GM21447 (cell line): ENCODE data around the gene RPRD1B.

Experiments
- ATAC-seq: cut with Tn5 transposase; IDR thresholded peaks from one replicate; pipeline ENCODE4 v1.9.1; 2021; ENCODE audit not compliant: unreplicated experiment

RPRD1B gene, protein sequence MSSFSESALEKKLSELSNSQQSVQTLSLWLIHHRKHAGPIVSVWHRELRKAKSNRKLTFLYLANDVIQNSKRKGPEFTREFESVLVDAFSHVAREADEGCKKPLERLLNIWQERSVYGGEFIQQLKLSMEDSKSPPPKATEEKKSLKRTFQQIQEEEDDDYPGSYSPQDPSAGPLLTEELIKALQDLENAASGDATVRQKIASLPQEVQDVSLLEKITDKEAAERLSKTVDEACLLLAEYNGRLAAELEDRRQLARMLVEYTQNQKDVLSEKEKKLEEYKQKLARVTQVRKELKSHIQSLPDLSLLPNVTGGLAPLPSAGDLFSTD

DNA sequence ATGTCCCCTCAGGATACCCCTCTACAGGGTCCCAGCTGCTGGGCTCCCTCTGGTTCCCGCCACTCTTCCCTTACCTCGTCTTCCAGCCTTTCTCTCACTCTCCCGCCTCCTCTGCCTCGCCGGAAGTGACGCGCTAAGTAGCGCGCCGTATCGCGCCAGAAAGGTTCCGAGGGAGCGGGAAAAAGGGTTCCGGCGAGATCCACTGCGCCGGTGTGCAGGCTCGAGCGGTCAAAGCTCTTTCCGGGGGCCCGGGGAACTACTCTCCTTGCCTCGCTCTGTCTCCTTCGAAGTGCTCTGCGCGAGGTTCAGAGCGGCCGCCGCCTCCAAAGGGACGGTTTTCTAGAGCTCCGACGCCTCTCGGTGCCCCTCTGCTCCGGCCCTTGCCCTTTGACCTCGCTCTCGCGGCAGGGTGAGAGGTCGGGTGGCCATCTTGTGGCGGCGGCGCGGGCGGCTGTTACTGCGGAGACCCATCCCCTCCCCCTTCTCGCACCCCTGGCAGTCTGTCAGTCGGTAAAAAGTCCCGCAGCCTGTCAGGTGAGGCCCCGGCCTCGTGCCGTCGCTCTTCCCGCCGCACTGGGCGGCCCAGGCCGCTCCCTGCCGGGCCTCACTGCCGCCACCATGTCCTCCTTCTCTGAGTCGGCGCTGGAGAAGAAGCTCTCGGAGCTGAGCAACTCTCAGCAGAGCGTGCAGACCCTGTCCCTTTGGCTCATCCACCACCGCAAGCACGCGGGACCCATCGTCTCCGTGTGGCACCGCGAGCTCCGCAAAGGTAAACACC, at the start of gene RPRD1B, which contains the start of gene TTI1:
Gene RPRD1B, plus strand, starts transcription at position 417 of the 778 bp plus-strand sequence. Its CDS starts 202 bp downstream, at position 619.
Gene TTI1, minus strand, starts transcription at position 127 of the 778 bp plus-strand sequence. CDS start 19,640 bp downstream, outside the sequence.
- peak; percentile 82 for ATAC-seq

DNA sequence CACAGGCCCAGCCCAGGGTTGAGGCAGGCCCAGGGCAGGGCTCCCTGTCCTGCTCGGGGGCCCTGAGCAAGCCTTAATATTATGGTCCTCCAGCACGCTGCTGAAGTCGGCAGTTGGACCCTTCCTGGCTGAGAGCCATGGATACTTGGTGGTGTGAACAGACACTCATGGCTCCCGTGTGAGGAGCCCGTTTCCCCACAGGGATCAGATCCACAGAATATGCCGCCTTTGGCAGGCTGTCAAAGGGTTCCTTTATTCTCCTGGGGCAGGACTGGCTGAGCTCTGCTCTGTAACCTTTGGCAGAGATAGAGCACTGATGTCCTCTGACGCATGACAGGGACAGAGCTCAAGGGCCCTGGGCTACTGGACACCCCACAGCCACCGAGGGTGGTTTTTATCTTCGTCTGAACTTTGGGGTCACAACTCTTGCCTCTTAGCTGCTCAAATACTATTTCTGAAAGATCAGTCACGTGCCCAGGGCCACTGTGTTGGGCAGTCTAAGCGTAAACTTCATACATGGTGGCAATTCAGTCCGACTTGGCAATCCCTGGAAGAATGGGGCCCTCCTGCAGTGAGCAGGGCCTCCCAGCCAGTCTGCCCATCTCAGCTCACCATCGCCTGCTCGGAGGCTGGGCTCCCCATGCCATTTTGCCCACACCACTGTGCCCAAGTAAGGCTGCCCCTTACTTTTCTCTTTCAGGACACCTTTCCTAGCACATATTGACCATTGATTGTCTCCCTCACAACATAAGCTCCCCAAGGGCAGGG, 49.3 kb upstream of the RPRD1B start:
- no peak for ATAC-seq

DNA sequence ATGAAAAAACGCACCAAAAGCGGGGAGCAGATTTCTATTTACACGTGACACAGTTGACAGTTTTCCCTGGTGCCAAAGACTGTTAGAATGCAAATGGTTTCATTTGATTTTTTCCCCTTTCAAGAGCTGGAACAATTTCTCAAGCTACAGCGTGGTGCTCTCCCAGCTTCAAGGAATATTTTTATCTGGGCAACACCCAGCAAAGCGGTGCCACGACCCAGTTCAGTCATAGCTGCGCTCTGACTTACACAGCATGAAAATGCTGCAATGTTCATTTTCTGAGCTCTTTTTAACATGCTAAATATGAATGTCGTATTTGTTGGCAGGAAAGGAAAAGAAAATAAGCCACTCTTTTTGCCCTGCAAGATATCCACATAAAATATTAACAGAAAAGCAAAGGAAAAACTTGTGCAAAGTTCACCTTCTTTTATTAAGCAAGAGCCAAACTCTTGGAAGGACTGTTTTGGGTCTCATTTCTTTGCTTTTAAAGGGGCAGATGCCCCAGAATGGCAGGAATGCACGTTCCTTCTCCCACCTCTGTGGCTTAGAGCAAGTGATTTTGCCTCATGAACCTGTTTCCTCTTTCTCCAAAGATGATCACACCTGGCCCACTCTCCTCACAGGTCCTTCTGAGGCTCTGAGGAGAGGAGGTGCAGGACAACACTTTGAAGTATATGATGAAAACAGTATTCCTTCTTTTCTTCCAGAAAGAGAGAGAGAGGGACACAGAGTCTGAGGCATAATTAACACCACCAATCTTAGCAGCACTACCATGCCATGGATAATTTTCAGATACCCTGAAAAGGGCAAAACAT, 47.3 kb upstream of the RPRD1B start:
- no peak for ATAC-seq

DNA sequence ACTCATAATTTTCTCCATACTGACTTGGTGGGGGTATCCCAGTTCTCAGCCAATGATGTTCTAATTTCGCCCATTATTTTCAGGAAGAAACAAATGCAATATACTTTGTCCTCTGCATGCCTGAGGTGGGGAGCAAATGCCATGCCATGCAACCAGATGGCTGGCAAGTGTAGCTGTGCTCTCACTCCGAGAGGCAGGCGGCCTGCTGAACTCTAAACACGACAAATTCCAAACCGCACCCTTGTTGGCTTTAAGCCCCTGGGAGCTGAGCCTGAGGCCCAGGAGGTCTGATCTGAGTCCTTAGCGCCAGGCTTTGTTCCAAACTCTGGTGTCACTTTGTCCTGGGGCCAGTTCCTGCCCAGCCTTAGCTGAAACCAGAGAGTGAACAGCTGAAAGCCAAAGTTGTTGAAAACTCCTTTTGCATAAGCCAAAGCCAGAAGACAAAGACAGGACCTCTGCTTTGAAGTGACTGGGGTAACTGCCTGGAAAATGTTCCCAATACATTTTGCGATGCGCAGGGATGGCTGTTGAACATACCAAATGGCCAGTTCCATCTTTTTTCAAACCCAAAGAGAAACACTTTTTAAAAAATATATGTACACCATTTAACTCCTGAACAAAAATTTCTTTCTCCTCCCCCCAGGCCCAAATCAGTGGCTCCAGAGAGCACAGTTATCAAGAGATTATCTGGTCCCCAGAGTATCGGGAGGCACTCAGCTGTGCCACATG, 46.5 kb upstream of the RPRD1B start:
- no peak for ATAC-seq

DNA sequence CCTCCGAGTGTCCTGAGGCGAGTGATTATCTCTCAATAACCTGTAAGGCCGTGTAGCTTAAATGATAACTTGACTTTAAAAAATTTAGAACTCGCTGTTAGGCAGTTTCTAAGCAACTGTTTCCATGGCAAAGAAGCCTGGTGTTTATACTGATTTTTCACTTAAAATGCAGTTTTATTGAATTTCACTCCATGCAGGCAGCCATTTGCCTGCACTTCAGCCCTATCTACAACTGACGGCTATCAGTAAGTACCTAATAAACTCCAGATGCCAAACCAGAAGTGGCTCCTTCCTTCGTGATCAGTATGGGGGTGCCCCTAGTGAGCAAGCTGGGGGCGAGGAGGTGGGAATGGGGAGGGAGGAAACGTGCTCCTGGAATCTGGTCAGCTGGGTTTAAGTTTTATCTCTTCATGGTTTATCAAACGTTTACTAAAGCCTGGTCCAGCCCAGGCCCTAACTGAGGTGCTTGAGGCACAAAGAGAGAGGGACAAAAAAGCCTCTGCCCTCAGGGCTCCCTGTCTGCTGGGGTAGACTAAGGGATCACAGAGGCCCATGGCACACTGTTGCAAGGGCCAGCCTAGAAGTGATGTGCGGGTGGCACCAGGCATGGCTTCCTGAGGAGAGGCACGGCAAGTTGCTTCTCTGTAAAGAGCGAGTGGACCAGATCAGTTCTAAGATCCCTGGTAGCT, 45.8 kb upstream of the RPRD1B start:
- no peak for ATAC-seq

DNA sequence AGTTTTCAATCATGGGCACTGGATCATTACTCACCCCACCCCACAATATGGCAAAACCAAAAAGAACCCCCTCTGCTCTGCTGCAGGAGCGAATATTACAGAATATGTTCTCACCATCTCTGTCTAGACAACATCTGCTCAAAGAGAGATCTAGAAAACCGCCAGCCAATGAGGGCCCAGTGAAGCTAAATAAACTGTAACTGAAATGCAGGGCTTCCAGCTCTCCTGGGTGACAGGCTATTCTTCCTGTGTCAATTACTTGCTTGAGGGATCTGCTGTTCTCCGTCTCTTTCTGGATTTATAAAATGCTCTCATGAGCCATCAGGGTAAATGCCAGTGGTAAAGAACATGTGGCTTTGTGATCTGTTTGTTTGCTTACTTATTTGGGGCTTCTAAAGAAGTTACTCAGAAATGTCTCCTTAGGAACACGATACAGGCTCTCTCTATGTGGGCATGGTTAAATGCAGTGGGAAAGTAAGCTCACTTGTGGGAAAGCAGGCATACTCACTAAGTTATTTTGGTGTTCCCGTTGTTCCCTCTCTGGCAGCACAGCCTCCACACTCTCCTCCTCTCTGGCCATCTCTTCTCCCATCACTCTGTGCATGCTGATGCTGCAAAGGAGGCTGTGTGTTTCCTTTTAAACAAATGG, 45.1 kb upstream of the RPRD1B start:
- ATAC-seq, result no peak

DNA sequence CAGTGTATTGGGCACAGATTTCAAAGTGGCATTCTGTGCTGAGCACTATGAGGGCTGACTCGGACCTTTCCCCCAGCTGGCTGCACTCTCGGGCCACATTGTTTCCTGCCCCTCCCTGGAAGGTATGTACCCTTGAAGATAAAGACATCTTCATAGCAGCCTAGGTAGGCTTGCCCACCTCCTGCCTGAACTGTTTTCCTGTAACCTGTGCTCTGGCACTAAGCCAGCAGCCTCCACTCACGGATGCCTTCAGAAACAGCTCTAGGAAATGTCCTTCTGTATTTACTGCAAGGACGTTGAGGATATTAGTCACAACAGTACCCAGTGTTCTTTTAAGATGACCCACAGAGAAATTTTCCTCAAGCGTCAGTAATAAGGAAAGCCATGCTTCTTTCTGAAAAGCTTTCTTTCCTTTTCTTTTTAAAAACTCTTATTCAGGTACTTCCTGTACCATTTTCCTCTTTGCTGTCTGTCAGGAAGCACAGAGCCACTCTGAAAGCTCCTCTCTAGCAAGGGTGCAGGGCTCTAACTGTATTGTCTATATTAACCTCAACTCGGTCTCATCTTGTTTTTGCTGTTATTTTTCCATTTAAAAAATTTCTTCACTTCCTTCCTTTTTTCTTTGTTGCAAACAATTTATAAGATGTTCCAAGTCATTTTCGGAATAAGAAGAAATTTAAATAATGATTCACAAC, 43.8 kb upstream of the RPRD1B start:
- ATAC-seq, result no peak

DNA sequence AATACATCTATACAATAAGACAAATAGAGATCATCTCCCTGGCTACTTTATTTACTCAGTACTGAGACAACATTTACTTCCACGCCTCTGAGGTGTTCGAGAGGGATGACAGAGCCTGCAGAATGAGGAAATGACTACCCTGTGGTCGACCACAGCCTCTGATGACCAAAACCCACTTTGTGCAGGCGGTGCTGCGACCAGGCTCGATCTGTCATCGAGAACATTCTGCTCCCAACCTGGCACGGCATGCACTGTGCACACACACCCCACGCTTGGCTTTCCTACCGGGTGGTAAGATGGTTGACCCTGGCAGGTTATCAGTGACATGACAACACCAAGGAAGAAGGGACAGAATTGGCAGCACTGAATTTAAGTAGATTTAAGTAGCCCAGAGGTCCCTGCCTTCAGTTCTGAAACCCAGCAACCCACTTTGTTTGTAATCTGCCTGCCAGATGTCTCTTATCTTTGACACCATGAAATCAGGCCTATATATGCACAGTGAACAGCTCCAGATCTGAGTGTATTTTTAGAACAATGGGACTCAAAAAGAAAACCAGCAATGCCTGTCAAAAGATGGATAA, 42.9 kb upstream of the RPRD1B start:
- ATAC-seq, result peak; percentile 91

DNA sequence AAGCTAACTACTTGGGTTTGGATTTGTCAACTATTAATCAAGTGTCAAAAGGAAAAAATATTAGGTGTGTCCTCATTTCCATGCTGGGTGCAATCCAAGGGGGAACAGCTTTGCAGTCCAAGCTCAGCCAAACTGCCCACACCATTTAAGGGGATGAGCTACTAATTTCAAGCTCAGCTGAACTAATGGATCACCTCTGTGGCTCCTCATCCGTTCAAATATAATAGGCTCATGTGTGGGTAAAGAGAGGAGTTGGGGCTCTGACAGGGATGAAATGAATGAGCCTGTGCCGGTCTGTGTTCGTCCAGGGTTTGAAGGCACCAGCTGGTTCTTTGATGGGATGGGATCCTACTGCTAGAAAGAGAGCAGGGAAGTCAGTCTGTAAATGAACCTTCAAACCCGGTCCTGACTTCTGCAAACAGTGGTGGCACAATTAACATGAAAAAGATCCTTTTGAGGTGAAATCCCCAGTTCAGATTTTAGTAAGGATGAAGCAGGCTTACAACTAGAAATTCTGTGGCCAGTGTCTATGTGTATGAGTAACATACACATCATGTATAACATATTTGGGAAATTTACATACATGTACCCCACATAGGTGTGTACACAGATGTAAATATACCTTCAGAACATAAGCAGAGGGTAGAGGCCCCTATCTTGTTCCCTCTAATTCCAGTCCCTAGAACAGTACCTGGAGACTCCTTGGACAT, 42.2 kb upstream of the RPRD1B start:
- ATAC-seq, result no peak

DNA sequence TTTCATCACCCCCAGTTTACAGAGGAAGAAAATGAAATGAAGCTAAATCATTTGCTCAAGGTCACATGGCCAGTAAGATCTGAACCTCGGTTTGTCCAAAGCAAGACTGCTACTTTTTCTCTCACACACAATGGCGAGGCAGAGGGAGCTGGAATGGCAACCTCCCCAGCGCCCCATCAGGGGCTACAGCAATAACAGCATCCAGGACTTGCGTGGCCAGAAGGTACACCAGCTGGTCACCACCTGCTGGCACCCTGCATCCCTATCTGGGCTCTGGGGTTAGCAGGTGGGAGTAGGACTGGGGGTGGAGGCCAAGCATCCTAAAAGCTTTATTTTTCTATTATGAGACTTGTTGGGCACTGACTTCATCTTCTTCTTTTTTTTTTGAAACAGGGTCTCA, 41.6 kb upstream of the RPRD1B start:
- no peak for ATAC-seq

DNA sequence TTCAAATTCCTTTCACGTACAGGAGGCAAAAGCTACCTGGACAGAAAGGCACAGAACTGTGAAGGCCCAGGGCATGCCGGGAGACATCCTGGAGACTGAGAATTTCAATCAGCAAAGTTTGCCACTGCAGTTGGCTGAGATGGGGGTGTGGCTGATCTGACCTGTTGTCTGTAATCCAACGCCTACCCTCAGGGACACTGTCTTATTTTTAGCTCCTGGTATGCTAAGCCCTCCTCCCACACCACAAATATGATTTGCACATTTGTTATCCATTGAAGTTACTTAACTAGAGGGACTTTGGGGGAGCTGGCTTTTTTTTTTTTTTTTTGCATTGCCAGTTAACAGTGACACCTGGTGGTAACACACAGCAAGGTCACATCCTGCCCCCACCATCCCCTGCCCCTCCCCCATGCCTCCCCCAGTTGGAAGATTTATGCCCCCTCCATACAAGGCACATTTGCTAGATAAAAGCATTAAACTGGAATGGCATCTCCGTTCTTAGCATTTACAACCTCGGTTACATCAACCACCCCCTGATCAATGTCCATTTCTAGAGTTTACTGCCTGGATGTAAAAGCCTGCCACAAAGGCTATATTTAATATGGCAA, 40.6 kb upstream of the RPRD1B start:
- no peak for ATAC-seq

DNA sequence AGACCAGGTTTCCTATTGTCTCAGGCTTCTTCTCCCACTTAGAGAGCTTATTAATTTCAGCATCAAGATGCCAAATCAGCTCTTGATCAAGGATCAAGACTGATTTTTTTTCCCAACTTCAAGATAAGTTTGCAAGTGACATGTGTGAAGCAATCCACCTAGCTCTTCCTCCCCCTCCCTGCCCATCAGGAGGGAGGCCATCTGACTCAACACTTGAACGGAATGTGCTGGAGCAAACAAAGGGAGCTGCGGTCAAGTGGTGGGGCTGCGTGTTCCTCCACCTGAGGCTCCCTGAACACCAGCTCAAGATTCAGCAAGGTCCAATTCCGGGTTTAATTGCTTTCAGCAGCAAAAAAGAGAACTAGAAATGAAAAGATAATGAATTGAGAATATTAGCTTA, 39.0 kb upstream of the RPRD1B start:
- ATAC-seq, result no peak

DNA sequence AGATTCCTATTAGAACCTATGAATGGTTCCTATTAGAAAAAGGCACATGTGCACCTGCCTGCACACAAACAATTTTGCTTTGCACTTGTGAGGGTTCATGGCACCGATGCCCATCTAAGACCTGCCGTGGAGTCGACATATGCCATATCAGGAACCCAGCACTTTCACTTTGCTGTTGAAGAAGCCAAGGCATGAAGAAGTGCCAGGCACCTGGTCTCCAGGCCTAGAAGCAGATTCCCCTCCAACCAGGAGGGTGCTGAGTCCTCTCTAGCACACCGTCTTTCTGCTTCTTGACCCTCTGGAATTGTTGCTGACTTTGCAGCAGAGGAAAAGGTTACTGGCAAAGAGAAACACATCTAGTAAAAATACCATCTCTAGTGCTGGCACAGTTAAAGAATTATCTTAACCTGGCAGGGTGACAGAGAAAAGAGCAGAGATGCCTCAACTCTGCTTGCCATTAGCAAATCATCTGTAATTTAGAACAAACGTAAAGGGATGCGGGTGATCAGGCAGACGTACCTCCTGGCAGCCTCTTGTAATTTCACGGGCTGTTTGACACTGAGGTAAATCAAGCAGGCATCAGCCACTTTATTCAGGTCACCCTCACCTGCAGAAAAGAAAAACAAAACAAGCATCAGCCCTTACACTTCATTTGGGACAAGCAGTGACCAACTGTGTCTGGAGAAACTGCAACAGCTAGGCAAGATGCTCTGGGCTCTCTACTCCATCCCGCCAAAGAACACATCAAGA, 37.5 kb upstream of the RPRD1B start:
- no peak for ATAC-seq

DNA sequence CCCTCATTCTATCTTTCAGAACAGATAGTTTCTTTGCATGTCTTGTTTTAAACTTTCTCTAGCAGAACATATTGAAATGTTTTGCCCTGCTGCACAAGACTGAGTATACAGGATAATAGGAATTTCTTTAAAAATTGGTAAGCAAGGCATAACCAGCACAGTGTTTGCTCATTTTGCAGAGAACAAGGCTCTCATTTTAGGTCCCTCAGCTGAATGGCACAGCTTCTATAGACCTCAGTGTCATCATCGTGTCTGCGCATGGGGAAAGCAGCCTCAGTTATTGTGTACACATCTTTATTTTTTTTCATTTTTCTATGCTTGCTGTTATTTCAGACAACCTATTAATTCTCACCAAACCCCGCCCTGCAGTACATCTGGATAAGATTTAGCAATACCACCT, 36.0 kb upstream of the RPRD1B start:
- no peak for ATAC-seq

DNA sequence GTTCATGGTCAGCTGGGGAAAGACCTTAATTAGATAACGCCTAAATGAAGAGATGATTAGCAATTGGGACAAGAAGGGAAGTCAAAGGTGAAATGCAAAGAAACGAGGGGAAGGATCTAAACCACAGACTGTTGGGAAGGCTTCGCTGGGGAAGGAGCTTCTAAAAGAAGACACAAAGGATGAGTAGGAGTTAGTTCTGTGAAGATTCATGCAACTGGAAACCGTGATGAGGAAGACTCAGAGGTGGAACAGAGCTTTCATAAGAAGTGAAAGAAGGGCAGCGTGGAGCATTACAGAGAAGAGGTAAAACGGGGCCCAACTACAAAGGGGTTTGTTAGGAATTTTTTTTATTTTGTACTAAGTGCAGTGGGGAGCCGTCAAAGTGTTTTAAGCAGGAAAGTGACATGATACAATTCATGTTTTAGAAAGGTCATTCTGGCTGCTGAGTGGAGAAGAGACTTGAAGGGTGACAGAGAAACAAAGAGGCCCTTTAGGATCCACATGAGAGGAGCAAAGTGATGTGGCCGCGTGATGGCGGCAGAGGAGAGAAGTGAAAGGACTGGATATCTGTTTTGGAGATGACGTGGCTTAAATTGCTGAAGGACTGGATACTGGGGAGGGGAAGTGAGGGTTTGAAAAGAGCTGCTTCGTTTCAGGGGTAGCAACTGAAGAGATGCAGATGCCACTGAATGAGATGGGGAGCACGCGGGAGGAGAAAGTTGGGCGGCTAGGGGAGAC, 33.9 kb upstream of the RPRD1B start:
- no peak for ATAC-seq

DNA sequence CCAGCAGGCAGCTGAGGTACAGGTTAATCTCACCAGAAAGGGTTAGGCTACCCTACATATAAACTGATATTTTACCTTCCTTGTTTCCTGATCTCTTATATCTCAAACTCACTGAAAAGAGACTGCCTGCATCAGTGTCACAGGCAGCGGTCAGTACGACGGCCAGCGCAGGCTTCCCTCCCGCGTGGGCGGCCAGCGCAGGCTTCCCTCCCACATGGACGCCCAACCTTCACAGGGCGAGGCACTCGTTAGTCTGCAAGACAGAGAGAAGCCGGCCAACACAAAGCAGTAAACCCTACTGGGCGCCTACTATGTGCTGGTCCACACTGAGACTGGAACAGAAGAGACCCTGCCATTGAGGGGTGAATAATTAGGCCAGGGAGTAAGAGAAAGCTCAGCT, 33.3 kb upstream of the RPRD1B start:
- ATAC-seq, result no peak
